ENCODE results near the gene PIK3R1.

PIK3R1 gene

DNA sequence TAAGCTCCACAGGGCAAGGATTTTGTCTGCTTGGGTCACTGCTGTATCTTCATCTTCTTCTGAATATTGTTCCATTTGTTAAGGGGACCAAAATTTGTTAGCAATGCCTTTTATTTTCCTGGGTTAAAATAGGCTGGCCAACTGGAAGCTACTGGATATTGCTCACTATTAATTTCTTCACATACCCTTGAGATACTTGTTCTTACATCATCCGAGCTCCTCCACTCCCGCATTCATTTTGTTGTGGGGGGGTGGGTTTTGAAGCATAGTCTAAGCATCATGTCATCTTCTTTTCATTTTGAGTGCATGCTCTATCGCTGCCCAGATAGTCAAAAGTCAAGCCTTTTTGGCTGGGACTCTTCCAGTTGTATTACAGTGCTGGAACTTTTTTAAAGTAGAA is 42.5 kb upstream of the PIK3R1 start:
- Histone ChIP-seq H2BK15ac (replicated peaks; ENCODE audit: low read depth) (no peak overlapping the region), H3K4me1 (ENCODE audit: control insufficient read depth, low read depth, low read length) (no peaks in the 10 kb centered on the region), H3K27ac (ENCODE audit: low read depth, low read length) (no peak overlapping the region), H3K4ac (ENCODE audit: low read depth, low read length) (no peak overlapping the region), H2BK120ac (ENCODE audit: low read depth, low read length) (no peak overlapping the region), H3K18ac (ENCODE audit: low read length) (no peak overlapping the region), H4K8ac (ENCODE audit: low read depth, low read length) (no peak overlapping the region), H2BK5ac (ENCODE audit: low read length) (no peak overlapping the region), H3K9ac (ENCODE audit: low read length) (no peak overlapping the region), H3K79me2 (ENCODE audit: control insufficient read depth, insufficient read depth, low read length) (no peaks in the 10 kb centered on the region), H3K4me2 (ENCODE audit: low read length) (no peak overlapping the region), H3K79me1 (ENCODE audit: low read length) (no peaks in the 10 kb centered on the region), H3K4me3 (ENCODE audit: low read length) (no peak overlapping the region), H3K36me3 (ENCODE audit: control insufficient read depth, insufficient read depth, low read length) (no peaks in the 10 kb centered on the region), H3K27me3 (ENCODE audit: insufficient read depth, low read length, poor library complexity) (no peaks in the 10 kb centered on the region), H3K23ac (ENCODE audit: low read length) (no peak overlapping the region), H3K56ac (ENCODE audit: low read length) (no peak overlapping the region), H2AK5ac (ENCODE audit: low read length) (no peak overlapping the region), H4K5ac (ENCODE audit: low read length) (no peak overlapping the region)
- no CpG with 5 or more reads among the region's 3 CpGs for WGBS (ENCODE audit: extremely low coverage, insufficient coverage, low lambda C conversion rate)
- DNase-seq, result no peak

GRCh38 chr5:68176253-68176652 is 39.3 kb upstream of the PIK3R1 start:
- Histone ChIP-seq H3K79me1 (ENCODE audit: low read length) (no peaks in the 10 kb centered on the region), H3K27ac (ENCODE audit: low read depth, low read length) (no peak overlapping the region), H2BK15ac (replicated peaks; ENCODE audit: low read depth) (no peak overlapping the region), H2BK5ac (ENCODE audit: low read length) (no peak overlapping the region), H4K5ac (ENCODE audit: low read length) (no peak overlapping the region), H2BK120ac (ENCODE audit: low read depth, low read length) (no peak overlapping the region), H3K4me3 (ENCODE audit: low read length) (no peak overlapping the region), H2AK5ac (ENCODE audit: low read length) (no peak overlapping the region), H3K56ac (ENCODE audit: low read length) (no peak overlapping the region), H3K23ac (ENCODE audit: low read length) (no peak overlapping the region), H3K18ac (ENCODE audit: low read length) (no peak overlapping the region), H3K36me3 (ENCODE audit: control insufficient read depth, insufficient read depth, low read length) (no peaks in the 10 kb centered on the region), H4K8ac (ENCODE audit: low read depth, low read length) (no peak overlapping the region), H3K27me3 (ENCODE audit: insufficient read depth, low read length, poor library complexity) (no peaks in the 10 kb centered on the region), H3K4me1 (ENCODE audit: control insufficient read depth, low read depth, low read length) (peaks cover 3% of the 10 kb centered on the region), H3K4ac (ENCODE audit: low read depth, low read length) (no peak overlapping the region), H3K4me2 (ENCODE audit: low read length) (no peak overlapping the region), H3K9ac (ENCODE audit: low read length) (no peak overlapping the region), H3K79me2 (ENCODE audit: control insufficient read depth, insufficient read depth, low read length) (no peaks in the 10 kb centered on the region)
- DNase-seq, result no peak
- no CpG with 5 or more reads among the region's 6 CpGs for WGBS (ENCODE audit: extremely low coverage, insufficient coverage, low lambda C conversion rate)

GRCh38 chr5:68176802-68177479 is 38.6 kb upstream of the PIK3R1 start:
- no peak overlapping the region for H4K5ac ChIP-seq (ENCODE audit: low read length)

DNA sequence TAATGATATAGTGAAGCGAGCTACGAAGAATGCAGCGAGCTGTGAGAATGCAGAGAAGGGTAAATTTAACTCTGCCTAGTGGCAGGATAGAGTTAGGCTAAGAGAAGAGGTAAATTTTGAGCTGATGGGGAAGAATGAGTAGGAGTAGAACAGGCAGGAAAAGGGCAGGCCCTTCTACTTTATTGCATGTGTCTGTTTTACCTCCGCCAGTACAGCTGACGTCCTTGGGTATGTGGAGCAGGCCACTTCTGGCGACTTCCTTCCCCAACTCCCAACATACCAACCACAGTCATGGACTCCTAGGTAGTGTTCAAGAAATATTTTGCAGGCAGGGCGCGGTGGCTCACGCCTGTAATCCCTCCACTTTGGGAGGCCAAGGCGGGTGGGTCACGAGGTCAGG is 37.9 kb upstream of the PIK3R1 start:
- Histone ChIP-seq H3K4ac (ENCODE audit: low read depth, low read length) (no peak overlapping the region), H3K23ac (ENCODE audit: low read length) (no peak overlapping the region), H3K79me1 (ENCODE audit: low read length) (no peaks in the 10 kb centered on the region), H3K27ac (ENCODE audit: low read depth, low read length) (no peak overlapping the region), H3K27me3 (ENCODE audit: insufficient read depth, low read length, poor library complexity) (no peaks in the 10 kb centered on the region), H2BK120ac (ENCODE audit: low read depth, low read length) (no peak overlapping the region), H2BK5ac (ENCODE audit: low read length) (no peak overlapping the region), H2AK5ac (ENCODE audit: low read length) (no peak overlapping the region), H3K18ac (ENCODE audit: low read length) (no peak overlapping the region), H3K79me2 (ENCODE audit: control insufficient read depth, insufficient read depth, low read length) (no peaks in the 10 kb centered on the region), H2BK15ac (replicated peaks; ENCODE audit: low read depth) (no peak overlapping the region), H4K8ac (ENCODE audit: low read depth, low read length) (no peak overlapping the region), H3K9ac (ENCODE audit: low read length) (no peak overlapping the region), H3K56ac (ENCODE audit: low read length) (no peak overlapping the region), H3K4me2 (ENCODE audit: low read length) (no peak overlapping the region), H3K4me1 (ENCODE audit: control insufficient read depth, low read depth, low read length) (peaks cover 6% of the 10 kb centered on the region), H3K4me3 (ENCODE audit: low read length) (no peak overlapping the region), H4K5ac (ENCODE audit: low read length) (no peak overlapping the region), H3K36me3 (ENCODE audit: control insufficient read depth, insufficient read depth, low read length) (no peaks in the 10 kb centered on the region)
- no CpG with 5 or more reads among the region's 11 CpGs for WGBS (ENCODE audit: extremely low coverage, insufficient coverage, low lambda C conversion rate)
- DNase-seq, result no peak

More at GRCh38 chr5:68176802-68177479, 38.6 kb upstream of the PIK3R1 start:
- Histone ChIP-seq H2BK5ac (ENCODE audit: low read length) (no peak overlapping the region), H3K9ac (ENCODE audit: low read length) (no peak overlapping the region), H3K4me2 (ENCODE audit: low read length) (no peak overlapping the region), H3K4me3 (ENCODE audit: low read length) (no peak overlapping the region), H2AK5ac (ENCODE audit: low read length) (no peak overlapping the region), H3K27ac (ENCODE audit: low read depth, low read length) (no peak overlapping the region), H3K79me1 (ENCODE audit: low read length) (no peaks in the 10 kb centered on the region), H3K4ac (ENCODE audit: low read depth, low read length) (no peak overlapping the region), H3K79me2 (ENCODE audit: control insufficient read depth, insufficient read depth, low read length) (no peaks in the 10 kb centered on the region), H2BK120ac (ENCODE audit: low read depth, low read length) (no peak overlapping the region), H3K4me1 (ENCODE audit: control insufficient read depth, low read depth, low read length) (peaks cover 3% of the 10 kb centered on the region), H3K27me3 (ENCODE audit: insufficient read depth, low read length, poor library complexity) (no peaks in the 10 kb centered on the region), H2BK15ac (replicated peaks; ENCODE audit: low read depth) (no peak overlapping the region), H3K18ac (ENCODE audit: low read length) (no peak overlapping the region), H3K36me3 (ENCODE audit: control insufficient read depth, insufficient read depth, low read length) (no peaks in the 10 kb centered on the region), H4K8ac (ENCODE audit: low read depth, low read length) (no peak overlapping the region), H3K56ac (ENCODE audit: low read length) (peak overlapping the region; percentile 8), H3K23ac (ENCODE audit: low read length) (no peak overlapping the region)
- peak; percentile 51 for DNase-seq
- no CpG with 5 or more reads among the region's 7 CpGs for WGBS (ENCODE audit: extremely low coverage, insufficient coverage, low lambda C conversion rate)

GRCh38 chr5:68178579-68178978 is 37.0 kb upstream of the PIK3R1 start:
- no peaks in the 10 kb centered on the region for H3K36me3 ChIP-seq (ENCODE audit: control insufficient read depth, insufficient read depth, low read length)
- no peak overlapping the region for H3K23ac ChIP-seq (ENCODE audit: low read length)
- H3K79me1 ChIP-seq (ENCODE audit: low read length), result no peaks in the 10 kb centered on the region
- H3K4me3 ChIP-seq (ENCODE audit: low read length), result no peak overlapping the region
- DNase-seq, result no peak
- H2BK120ac ChIP-seq (ENCODE audit: low read depth, low read length), result no peak overlapping the region
- no peak overlapping the region for H3K4ac ChIP-seq (ENCODE audit: low read depth, low read length)
- no peak overlapping the region for H3K56ac ChIP-seq (ENCODE audit: low read length)
- no peaks in the 10 kb centered on the region for H3K79me2 ChIP-seq (ENCODE audit: control insufficient read depth, insufficient read depth, low read length)
- H4K8ac ChIP-seq (ENCODE audit: low read depth, low read length), result no peak overlapping the region
- no peak overlapping the region for H4K5ac ChIP-seq (ENCODE audit: low read length)
- peaks cover 6% of the 10 kb centered on the region for H3K4me1 ChIP-seq (ENCODE audit: control insufficient read depth, low read depth, low read length)
- H2BK15ac ChIP-seq (replicated peaks; ENCODE audit: low read depth), result no peak overlapping the region
- WGBS (ENCODE audit: extremely low coverage, insufficient coverage, low lambda C conversion rate), result no CpG with 5 or more reads among the region's 2 CpGs
- no peak overlapping the region for H3K27ac ChIP-seq (ENCODE audit: low read depth, low read length)
- no peak overlapping the region for H2BK5ac ChIP-seq (ENCODE audit: low read length)
- no peak overlapping the region for H3K4me2 ChIP-seq (ENCODE audit: low read length)
- H2AK5ac ChIP-seq (ENCODE audit: low read length), result no peak overlapping the region
- no peak overlapping the region for H3K9ac ChIP-seq (ENCODE audit: low read length)
- H3K27me3 ChIP-seq (ENCODE audit: insufficient read depth, low read length, poor library complexity), result no peaks in the 10 kb centered on the region
- no peak overlapping the region for H3K18ac ChIP-seq (ENCODE audit: low read length)
